Right renal pelvis (tissue), 4 donors: ENCODE measurements around the gene ZNF439. TPM values are rescaled to one million over a fixed set of nuclear protein-coding genes. Genes with fewer than 3 reads are reported as not detected.

Experiments used
- polyA plus RNA-seq, 4 donors: library from polyadenylated mRNA; unstranded; fragments of 120-200 nt; gene quantifications; one replicate each; pipeline ENCODE4 v1.2.1, GENCODE V29; 2013; ENCODE audit not compliant: insufficient read length in 4 of 4

ZNF439 gene
- polyA plus RNA-seq, 4 donors: 17.3 to 24.1 (median 21.2) TPM

Other genes with a start within 250 kb of the ZNF439 start
- 10 to 100 TPM in 3 of 4 donors, 1 to 10 TPM in 1; 9.5 to 13.0 (median 12.4) TPM for gene ZNF823, start 109.8 kb upstream of the ZNF439 start, polyA plus RNA-seq
- 10 to 100 TPM; 15.3 to 19.2 (median 16.3) TPM for gene ZNF441, start 81.7 kb upstream of the ZNF439 start, polyA plus RNA-seq
- 1 to 10 TPM; 3.2 to 5.0 (median 4.0) TPM for gene ZNF491, start 50.2 kb upstream of the ZNF439 start, polyA plus RNA-seq
- 10 to 100 TPM; 12.5 to 17.4 (median 14.5) TPM for gene ZNF440, start 34.5 kb upstream of the ZNF439 start, polyA plus RNA-seq
- gene ZNF69, start 39.1 kb downstream of the ZNF439 start, polyA plus RNA-seq: 10 to 100 TPM; 15.6 to 21.2 (median 17.4) TPM
- gene ZNF700, start 76.4 kb downstream of the ZNF439 start, polyA plus RNA-seq: 10 to 100 TPM; 15.0 to 21.3 (median 17.4) TPM
- gene ZNF763, start 116.3 kb downstream of the ZNF439 start, polyA plus RNA-seq: 10 to 100 TPM in 1 of 4 donors, 1 to 10 TPM in 3; 8.0 to 10.7 (median 8.3) TPM
- gene ZNF433, start 187.0 kb downstream of the ZNF439 start, polyA plus RNA-seq: 10 to 100 TPM; 16.4 to 21.3 (median 17.4) TPM
- 1 to 10 TPM in 3 of 4 donors, under 1 TPM in 1; 1.00 to 1.6 (median 1.3) TPM for gene ZNF878, start 204.2 kb downstream of the ZNF439 start, polyA plus RNA-seq
- gene ZNF844, start 216.0 kb downstream of the ZNF439 start, polyA plus RNA-seq: 10 to 100 TPM; 29.7 to 38.0 (median 32.1) TPM